WTC11 (cell line): Measurements from ENCODE around the gene FBXO28. TPM values are rescaled to one million over a fixed set of nuclear protein-coding genes. Genes with fewer than 3 reads are reported as not detected.

Source experiments
- ATAC-seq: fragments of 200-7000 bp; cut with Tn5 transposase; 2 replicates; pipeline ENCODE4 v1.10.0; 2021; ENCODE audit warnings: mild to moderate bottlenecking, moderate library complexity
- CTCF ChIA-PET: fragments of 300-600 bp; sonication (Branson Sonifier 250); formaldehyde crosslinking; loops from one replicate; lab custom pipeline; 2021; ENCODE audit warnings: antibody characterized with exemption; lab: Charles Lee
- POLR2A ChIA-PET: fragments of 350-600 bp; sonication (Branson Sonifier 250); formaldehyde crosslinking; loops from one replicate; lab custom pipeline; 2021; ENCODE audit warnings: antibody characterized with exemption; lab: Charles Lee
- DNase-seq: peaks from one replicate; pipeline ENCODE4 v3.0.0; 2021; ENCODE audit warnings: low spot score
- H3K27ac Mint-ChIP-seq: 2 replicates; pipeline ENCODE4 v1.8.0; 2021; ENCODE audit warnings: mixed read lengths
- H3K27me3 Mint-ChIP-seq: 2 replicates; pipeline ENCODE4 v1.8.0; 2021; ENCODE audit warnings: low read depth, mild to moderate bottlenecking, moderate library complexity, mixed read lengths
- H3K36me3 Mint-ChIP-seq: 2 replicates; pipeline ENCODE4 v1.8.0; 2021; ENCODE audit warnings: mixed read lengths
- H3K4me1 Mint-ChIP-seq: 2 replicates; pipeline ENCODE4 v1.8.0; 2022; ENCODE audit warnings: mixed read lengths
- H3K4me3 Mint-ChIP-seq: 2 replicates; pipeline ENCODE4 v1.8.0; 2021; ENCODE audit warnings: mild to moderate bottlenecking, moderate library complexity, mixed read lengths
- H3K9me3 Mint-ChIP-seq: 2 replicates; pipeline ENCODE4 v1.8.0; 2021; ENCODE audit warnings: mixed read lengths
- ATF3 ChIP-seq: sonication (generic); formaldehyde crosslinking; conservative IDR thresholded peaks from 2 replicates; pipeline ENCODE4 v1.8.1; 2022; ENCODE audit warnings: mild to moderate bottlenecking, missing genetic modification reagents
- CREM ChIP-seq: sonication (generic); formaldehyde crosslinking; IDR thresholded peaks from 2 replicates; pipeline ENCODE4 v1.8.1; 2022; ENCODE audit warnings: mild to moderate bottlenecking, missing genetic modification reagents, moderate library complexity
- FOXJ3 ChIP-seq: sonication (generic); formaldehyde crosslinking; IDR thresholded peaks from 2 replicates; pipeline ENCODE4 v1.9.0; 2021; ENCODE audit warnings: missing genetic modification reagents, mild to moderate bottlenecking, borderline replicate concordance
- FOXP1 ChIP-seq: sonication (generic); formaldehyde crosslinking; IDR thresholded peaks from 2 replicates; pipeline ENCODE4 v1.8.0; 2022; ENCODE audit warnings: missing genetic modification reagents, mild to moderate bottlenecking, moderate library complexity, borderline replicate concordance
- HMGXB4 ChIP-seq: sonication (generic); formaldehyde crosslinking; IDR thresholded peaks from 2 replicates; pipeline ENCODE4 v1.8.1; 2023; ENCODE audit warnings: mild to moderate bottlenecking, moderate library complexity, missing genetic modification reagents
- JUN ChIP-seq: sonication (generic); formaldehyde crosslinking; IDR thresholded peaks from 2 replicates; pipeline ENCODE4 v1.8.0; 2023; ENCODE audit warnings: mild to moderate bottlenecking, missing genetic modification reagents
- NR1H2 ChIP-seq: sonication (generic); formaldehyde crosslinking; IDR thresholded peaks from 2 replicates; pipeline ENCODE4 v1.9.0; 2021; ENCODE audit warnings: mild to moderate bottlenecking, moderate library complexity, missing genetic modification reagents
- SMAD3 ChIP-seq: sonication (generic); formaldehyde crosslinking; IDR thresholded peaks from 2 replicates; pipeline ENCODE4 v1.8.0; 2022; ENCODE audit warnings: missing genetic modification reagents, mild to moderate bottlenecking, borderline replicate concordance
- TEAD1 ChIP-seq: sonication (generic); formaldehyde crosslinking; IDR thresholded peaks from 2 replicates; pipeline ENCODE4 v1.8.0; 2022; ENCODE audit warnings: mild to moderate bottlenecking, missing genetic modification reagents
- ZMAT4 ChIP-seq: fragments of 250-450 bp; sonication (Bioruptor Pico); IDR thresholded peaks from 2 replicates; pipeline ENCODE4 v1.9.0; 2021; ENCODE audit warnings: mild to moderate bottlenecking
- ZNF138 ChIP-seq: sonication (generic); formaldehyde crosslinking; conservative IDR thresholded peaks from 2 replicates; pipeline ENCODE4 v1.8.1; 2022; ENCODE audit warnings: mild to moderate bottlenecking, moderate library complexity, missing genetic modification reagents
- ZNF317 ChIP-seq: sonication (generic); formaldehyde crosslinking; IDR thresholded peaks from 2 replicates; pipeline ENCODE4 v1.8.1; 2023; ENCODE audit warnings: low read depth, mild to moderate bottlenecking, moderate library complexity, missing genetic modification reagents, borderline replicate concordance
- ZNF396 ChIP-seq: fragments of 250-450 bp; sonication (Bioruptor Pico); IDR thresholded peaks from 2 replicates; pipeline ENCODE4 v1.8.0; 2021; ENCODE audit warnings: mild to moderate bottlenecking, moderate library complexity, borderline replicate concordance
- ZNF425 ChIP-seq: fragments of 250-450 bp; sonication (Bioruptor Pico); conservative IDR thresholded peaks from 2 replicates; pipeline ENCODE4 v1.9.0; 2021; ENCODE audit warnings: mild to moderate bottlenecking
- total RNA-seq: library from RNA; stranded (reverse); gene quantifications from 3 replicates; pipeline ENCODE4 v1.2.3, GENCODE V29; 2021
- TF ChIP-seq, protein P1 (sequence below): sonication (generic); formaldehyde crosslinking; IDR thresholded peaks from 2 replicates; pipeline ENCODE4 v1.8.1; 2022; ENCODE audit warnings: missing genetic modification reagents, borderline replicate concordance
- TF ChIP-seq, protein P2 (sequence below): sonication (generic); formaldehyde crosslinking; IDR thresholded peaks from 2 replicates; pipeline ENCODE4 v1.8.0; 2022; ENCODE audit warnings: missing genetic modification reagents
- TF ChIP-seq, protein P3 (sequence below): sonication (generic); formaldehyde crosslinking; IDR thresholded peaks from 2 replicates; pipeline ENCODE4 v1.8.0; 2022; ENCODE audit warnings: mild to moderate bottlenecking, missing genetic modification reagents
- TF ChIP-seq, protein P4 (sequence below): sonication (generic); formaldehyde crosslinking; IDR thresholded peaks from 2 replicates; pipeline ENCODE4 v1.8.1; 2023; ENCODE audit warnings: mild to moderate bottlenecking, missing genetic modification reagents
- TF ChIP-seq, protein P5 (sequence below): fragments of 200-600 bp; IDR thresholded peaks from 2 replicates; pipeline ENCODE4 v1.8.0; 2022; ENCODE audit warnings: antibody characterized with exemption

Gene FBXO28
- total RNA-seq, 1 experiment from 2014 or later, result 36.8 TPM

DNA sequence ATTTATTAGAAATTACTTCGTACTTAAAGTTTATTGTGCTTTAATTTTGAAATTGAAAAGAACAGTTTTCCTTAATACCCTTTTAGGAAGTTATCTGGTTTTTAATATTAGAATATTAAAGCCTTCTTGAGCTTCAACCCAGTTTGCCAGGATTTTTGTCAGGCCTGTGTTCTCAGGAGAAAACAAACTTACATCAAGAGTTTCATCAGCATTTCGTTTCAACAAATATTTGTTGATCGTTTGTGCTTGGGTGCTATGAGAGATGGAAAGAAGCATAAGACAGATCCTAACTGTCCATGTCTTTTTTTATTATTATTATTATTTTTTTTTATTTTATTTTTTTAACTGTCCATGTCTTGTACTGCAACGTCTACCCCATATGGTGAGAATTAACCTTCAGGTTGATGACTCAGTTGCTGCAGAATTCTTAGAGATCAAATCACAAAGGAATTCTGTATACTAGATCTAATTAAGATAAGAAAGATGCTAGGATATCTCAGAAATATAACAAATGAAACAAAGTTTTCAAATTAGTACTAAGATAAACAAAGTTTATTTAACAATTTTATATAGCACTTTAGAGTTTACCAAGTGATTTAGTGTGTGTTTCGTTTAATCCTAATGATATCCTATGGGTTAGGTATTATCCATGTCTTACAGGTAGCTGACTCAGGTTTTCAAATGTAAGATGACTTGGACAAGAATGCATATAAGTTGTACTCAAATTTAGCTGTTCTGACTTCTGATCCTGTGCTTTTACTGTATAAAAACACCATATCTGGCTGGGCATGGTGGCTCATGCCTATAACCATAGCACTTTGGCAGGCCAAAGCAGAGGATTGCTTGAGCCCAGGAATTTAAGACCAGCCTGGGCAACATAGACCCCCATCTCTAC lies 14.3 kb downstream of the FBXO28 start:
- Mint-ChIP-seq H3K4me3 (no peak overlapping the region), H3K27ac (no peak overlapping the region), H3K4me1 (peaks cover 4% of the 10 kb centered on the region), H3K9me3 (peaks cover 5% of the 10 kb centered on the region; the same call in 1 of the 2 replicates), H3K36me3 (peaks cover 37% of the 10 kb centered on the region), H3K27me3 (no peaks in the 10 kb centered on the region)
- POLR2A ChIA-PET, result interaction anchor here (0.5 kb wide), 2 partner anchors 20 to 64 kb away, joined by 3 read pairs; no protein-coding TSS in a partner anchor
- CTCF ChIA-PET, result no interaction called here
- ATAC-seq (no peak), DNase-seq (no peak)
- TF ChIP-seq CREM (no peak), ZNF317 (no peak), SMAD3 (CRISPR knock-in tag) (no peak), JUN (no peak), FOXJ3 (CRISPR knock-in tag) (no peak), ZNF138 (CRISPR knock-in tag) (no peak), ATF3 (CRISPR knock-in tag) (no peak), HMGXB4 (no peak), FOXP1 (CRISPR knock-in tag) (no peak), ZMAT4 (CRISPR knock-in tag) (no peak), ZNF396 (CRISPR knock-in tag) (no peak), NR1H2 (CRISPR knock-in tag) (no peak), TEAD1 (CRISPR knock-in tag) (no peak), ZNF425 (CRISPR knock-in tag) (no peak)
- TF ChIP-seq, protein P1, sequence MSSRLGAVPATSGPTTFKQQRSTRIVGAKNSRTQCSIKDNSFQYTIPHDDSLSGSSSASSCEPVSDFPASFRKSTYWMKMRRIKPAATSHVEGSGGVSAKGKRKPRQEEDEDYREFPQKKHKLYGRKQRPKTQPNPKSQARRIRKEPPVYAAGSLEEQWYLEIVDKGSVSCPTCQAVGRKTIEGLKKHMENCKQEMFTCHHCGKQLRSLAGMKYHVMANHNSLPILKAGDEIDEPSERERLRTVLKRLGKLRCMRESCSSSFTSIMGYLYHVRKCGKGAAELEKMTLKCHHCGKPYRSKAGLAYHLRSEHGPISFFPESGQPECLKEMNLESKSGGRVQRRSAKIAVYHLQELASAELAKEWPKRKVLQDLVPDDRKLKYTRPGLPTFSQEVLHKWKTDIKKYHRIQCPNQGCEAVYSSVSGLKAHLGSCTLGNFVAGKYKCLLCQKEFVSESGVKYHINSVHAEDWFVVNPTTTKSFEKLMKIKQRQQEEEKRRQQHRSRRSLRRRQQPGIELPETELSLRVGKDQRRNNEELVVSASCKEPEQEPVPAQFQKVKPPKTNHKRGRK (CRISPR knock-in tag), result no peak
- TF ChIP-seq, protein P2, sequence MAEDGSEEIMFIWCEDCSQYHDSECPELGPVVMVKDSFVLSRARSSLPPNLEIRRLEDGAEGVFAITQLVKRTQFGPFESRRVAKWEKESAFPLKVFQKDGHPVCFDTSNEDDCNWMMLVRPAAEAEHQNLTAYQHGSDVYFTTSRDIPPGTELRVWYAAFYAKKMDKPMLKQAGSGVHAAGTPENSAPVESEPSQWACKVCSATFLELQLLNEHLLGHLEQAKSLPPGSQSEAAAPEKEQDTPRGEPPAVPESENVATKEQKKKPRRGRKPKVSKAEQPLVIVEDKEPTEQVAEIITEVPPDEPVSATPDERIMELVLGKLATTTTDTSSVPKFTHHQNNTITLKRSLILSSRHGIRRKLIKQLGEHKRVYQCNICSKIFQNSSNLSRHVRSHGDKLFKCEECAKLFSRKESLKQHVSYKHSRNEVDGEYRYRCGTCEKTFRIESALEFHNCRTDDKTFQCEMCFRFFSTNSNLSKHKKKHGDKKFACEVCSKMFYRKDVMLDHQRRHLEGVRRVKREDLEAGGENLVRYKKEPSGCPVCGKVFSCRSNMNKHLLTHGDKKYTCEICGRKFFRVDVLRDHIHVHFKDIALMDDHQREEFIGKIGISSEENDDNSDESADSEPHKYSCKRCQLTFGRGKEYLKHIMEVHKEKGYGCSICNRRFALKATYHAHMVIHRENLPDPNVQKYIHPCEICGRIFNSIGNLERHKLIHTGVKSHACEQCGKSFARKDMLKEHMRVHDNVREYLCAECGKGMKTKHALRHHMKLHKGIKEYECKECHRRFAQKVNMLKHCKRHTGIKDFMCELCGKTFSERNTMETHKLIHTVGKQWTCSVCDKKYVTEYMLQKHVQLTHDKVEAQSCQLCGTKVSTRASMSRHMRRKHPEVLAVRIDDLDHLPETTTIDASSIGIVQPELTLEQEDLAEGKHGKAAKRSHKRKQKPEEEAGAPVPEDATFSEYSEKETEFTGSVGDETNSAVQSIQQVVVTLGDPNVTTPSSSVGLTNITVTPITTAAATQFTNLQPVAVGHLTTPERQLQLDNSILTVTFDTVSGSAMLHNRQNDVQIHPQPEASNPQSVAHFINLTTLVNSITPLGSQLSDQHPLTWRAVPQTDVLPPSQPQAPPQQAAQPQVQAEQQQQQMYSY (CRISPR knock-in tag), result no peak
- TF ChIP-seq, protein P3, sequence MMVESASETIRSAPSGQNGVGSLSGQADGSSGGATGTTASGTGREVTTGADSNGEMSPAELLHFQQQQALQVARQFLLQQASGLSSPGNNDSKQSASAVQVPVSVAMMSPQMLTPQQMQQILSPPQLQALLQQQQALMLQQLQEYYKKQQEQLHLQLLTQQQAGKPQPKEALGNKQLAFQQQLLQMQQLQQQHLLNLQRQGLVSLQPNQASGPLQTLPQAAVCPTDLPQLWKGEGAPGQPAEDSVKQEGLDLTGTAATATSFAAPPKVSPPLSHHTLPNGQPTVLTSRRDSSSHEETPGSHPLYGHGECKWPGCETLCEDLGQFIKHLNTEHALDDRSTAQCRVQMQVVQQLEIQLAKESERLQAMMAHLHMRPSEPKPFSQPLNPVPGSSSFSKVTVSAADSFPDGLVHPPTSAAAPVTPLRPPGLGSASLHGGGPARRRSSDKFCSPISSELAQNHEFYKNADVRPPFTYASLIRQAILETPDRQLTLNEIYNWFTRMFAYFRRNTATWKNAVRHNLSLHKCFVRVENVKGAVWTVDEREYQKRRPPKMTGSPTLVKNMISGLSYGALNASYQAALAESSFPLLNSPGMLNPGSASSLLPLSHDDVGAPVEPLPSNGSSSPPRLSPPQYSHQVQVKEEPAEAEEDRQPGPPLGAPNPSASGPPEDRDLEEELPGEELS (CRISPR knock-in tag), result no peak
- TF ChIP-seq, protein P4, sequence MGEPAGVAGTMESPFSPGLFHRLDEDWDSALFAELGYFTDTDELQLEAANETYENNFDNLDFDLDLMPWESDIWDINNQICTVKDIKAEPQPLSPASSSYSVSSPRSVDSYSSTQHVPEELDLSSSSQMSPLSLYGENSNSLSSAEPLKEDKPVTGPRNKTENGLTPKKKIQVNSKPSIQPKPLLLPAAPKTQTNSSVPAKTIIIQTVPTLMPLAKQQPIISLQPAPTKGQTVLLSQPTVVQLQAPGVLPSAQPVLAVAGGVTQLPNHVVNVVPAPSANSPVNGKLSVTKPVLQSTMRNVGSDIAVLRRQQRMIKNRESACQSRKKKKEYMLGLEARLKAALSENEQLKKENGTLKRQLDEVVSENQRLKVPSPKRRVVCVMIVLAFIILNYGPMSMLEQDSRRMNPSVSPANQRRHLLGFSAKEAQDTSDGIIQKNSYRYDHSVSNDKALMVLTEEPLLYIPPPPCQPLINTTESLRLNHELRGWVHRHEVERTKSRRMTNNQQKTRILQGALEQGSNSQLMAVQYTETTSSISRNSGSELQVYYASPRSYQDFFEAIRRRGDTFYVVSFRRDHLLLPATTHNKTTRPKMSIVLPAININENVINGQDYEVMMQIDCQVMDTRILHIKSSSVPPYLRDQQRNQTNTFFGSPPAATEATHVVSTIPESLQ (CRISPR knock-in tag), result no peak
- TF ChIP-seq, protein P5, sequence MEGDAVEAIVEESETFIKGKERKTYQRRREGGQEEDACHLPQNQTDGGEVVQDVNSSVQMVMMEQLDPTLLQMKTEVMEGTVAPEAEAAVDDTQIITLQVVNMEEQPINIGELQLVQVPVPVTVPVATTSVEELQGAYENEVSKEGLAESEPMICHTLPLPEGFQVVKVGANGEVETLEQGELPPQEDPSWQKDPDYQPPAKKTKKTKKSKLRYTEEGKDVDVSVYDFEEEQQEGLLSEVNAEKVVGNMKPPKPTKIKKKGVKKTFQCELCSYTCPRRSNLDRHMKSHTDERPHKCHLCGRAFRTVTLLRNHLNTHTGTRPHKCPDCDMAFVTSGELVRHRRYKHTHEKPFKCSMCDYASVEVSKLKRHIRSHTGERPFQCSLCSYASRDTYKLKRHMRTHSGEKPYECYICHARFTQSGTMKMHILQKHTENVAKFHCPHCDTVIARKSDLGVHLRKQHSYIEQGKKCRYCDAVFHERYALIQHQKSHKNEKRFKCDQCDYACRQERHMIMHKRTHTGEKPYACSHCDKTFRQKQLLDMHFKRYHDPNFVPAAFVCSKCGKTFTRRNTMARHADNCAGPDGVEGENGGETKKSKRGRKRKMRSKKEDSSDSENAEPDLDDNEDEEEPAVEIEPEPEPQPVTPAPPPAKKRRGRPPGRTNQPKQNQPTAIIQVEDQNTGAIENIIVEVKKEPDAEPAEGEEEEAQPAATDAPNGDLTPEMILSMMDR, result no peak
